AG04450 (cell line): ENCODE data around the gene TMEM39B. TPM values are rescaled to one million over a fixed set of nuclear protein-coding genes. Genes with fewer than 3 reads are reported as not detected.

Experiments
- CTCF ChIA-PET: fragments of 300-600, 350-600 bp; formaldehyde crosslinking; extraction: SDS; loops from one replicate; lab custom pipeline; 2022; ENCODE audit warnings: antibody characterized with exemption, inconsistent platforms; lab: Charles Lee
- POLR2A ChIA-PET: fragments of 350-600 bp; formaldehyde crosslinking; extraction: SDS; loops from one replicate; lab custom pipeline; 2021; ENCODE audit warnings: antibody characterized with exemption, inconsistent platforms; lab: Yijun Ruan, JAX
- DNase-seq: peaks from one replicate; pipeline ENCODE4 v3.0.0-alpha.2; 2011; ENCODE audit warnings: low read depth, low spot score
- H3K27ac ChIP-seq: one replicate; pipeline ENCODE4 v1.5.1; 2012; ENCODE audit warnings: low read depth, low read length, control low read depth
- H3K27me3 ChIP-seq: one replicate; pipeline ENCODE4 v1.6.0; 2012; ENCODE audit warnings: low read length; ENCODE audit not compliant: control insufficient read depth, insufficient read depth
- H3K4me3 ChIP-seq: 2 replicates; pipeline ENCODE4 v1.5.1; 2011; ENCODE audit warnings: mild to moderate bottlenecking, low read depth, low read length, control low read depth
- H3K9me3 ChIP-seq: 2 replicates; pipeline ENCODE4 v1.5.1; 2012; ENCODE audit warnings: low read length; ENCODE audit not compliant: control insufficient read depth, insufficient read depth
- polyA plus RNA-seq: library from polyadenylated mRNA; depleted of rRNA; stranded (reverse); fragments of >200 nt; gene quantifications from 2 replicates; pipeline ENCODE4 v1.2.3, GENCODE V29; 2011
- TF ChIP-seq, protein P1 (sequence below): IDR thresholded peaks from 2 replicates; pipeline ENCODE4 v1.5.1; 2011; ENCODE audit warnings: low read depth, low read length, control low read depth, inconsistent platforms

Gene TMEM39B
- polyA plus RNA-seq, 1 experiment: 16.2 TPM

GRCh38 chr1:32071758-32072621, 749 bp upstream of the TMEM39B start:
- no peaks in the 10 kb centered on the region for H3K27me3 ChIP-seq
- CTCF ChIA-PET: interaction anchor here (1.0 to 2.9 kb wide), 3 partner anchors 9 to 93 kb away, joined by 3 to 20 read pairs (median 4); partner anchors contain the start of gene KPNA6
- DNase-seq: peak; percentile 36
- H3K9me3 ChIP-seq: no peaks in the 10 kb centered on the region
- peak overlapping the region; percentile 96 for H3K27ac ChIP-seq
- POLR2A ChIA-PET: interaction anchor here (0.9 to 2.2 kb wide), 11 partner anchors 9 to 129 kb away, joined by 3 to 18 read pairs (median 9); partner anchors contain the start of genes CCDC28B, KHDRBS1 and KPNA6
- TF ChIP-seq, protein P1, sequence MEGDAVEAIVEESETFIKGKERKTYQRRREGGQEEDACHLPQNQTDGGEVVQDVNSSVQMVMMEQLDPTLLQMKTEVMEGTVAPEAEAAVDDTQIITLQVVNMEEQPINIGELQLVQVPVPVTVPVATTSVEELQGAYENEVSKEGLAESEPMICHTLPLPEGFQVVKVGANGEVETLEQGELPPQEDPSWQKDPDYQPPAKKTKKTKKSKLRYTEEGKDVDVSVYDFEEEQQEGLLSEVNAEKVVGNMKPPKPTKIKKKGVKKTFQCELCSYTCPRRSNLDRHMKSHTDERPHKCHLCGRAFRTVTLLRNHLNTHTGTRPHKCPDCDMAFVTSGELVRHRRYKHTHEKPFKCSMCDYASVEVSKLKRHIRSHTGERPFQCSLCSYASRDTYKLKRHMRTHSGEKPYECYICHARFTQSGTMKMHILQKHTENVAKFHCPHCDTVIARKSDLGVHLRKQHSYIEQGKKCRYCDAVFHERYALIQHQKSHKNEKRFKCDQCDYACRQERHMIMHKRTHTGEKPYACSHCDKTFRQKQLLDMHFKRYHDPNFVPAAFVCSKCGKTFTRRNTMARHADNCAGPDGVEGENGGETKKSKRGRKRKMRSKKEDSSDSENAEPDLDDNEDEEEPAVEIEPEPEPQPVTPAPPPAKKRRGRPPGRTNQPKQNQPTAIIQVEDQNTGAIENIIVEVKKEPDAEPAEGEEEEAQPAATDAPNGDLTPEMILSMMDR: no peak
- H3K4me3 ChIP-seq: peak overlapping the region; percentile 90

DNA sequence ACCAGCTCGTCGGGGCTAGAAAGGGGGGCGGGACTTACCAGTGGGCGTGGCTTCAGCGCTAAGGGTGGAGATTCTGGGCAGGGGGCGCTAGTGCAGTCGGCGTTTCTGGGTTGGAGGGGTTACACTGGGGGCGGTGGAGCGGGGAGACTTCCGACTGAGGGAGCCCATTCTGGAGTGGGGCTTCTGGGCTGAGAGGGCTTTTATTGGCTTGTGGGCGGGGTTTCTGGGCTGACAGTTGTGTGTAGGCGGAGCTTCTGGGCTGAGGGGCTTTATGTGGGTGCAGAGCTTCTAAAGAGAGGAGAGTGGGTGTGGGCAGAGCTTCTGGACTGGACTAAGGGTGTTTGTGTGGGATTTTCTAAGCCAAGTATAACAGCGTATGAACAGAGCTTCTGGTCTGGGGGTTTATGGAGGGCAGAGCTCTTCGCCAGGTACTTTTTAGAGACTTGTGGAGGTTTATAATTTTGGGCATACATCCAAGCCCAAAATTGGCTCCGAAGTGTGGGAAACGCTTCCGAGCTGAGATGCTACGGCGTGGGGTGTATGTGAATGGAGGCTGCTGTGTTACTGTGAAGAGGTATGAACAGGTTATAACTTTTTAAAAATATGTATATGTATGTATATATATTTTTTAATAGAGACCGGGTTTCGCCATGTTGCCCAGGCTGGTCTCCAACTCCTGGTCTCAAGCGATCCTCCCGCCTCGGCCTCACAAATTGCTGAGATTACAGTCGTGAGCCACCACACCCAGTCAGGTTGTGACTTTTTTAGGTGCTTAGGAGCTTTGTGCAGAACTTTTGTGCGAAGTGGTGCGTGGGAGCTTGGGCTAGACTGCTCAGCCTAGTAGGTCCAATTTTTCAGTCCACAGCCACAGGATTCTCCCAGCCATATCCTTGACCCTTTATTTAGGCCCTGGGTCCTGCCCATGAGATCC, 825 bp downstream of the TMEM39B start:
- no peaks in the 10 kb centered on the region for H3K9me3 ChIP-seq
- CTCF ChIA-PET: interaction anchor here (0.6 to 2.9 kb wide), 17 partner anchors 9 to 653 kb away, joined by 3 to 20 read pairs (median 4); partner anchors contain the start of gene KPNA6
- DNase-seq: no peak
- H3K27ac ChIP-seq: peak overlapping the region; percentile 96
- TF ChIP-seq, protein P1: peak; percentile 41
- no peaks in the 10 kb centered on the region for H3K27me3 ChIP-seq
- peak overlapping the region; percentile 90 for H3K4me3 ChIP-seq
- POLR2A ChIA-PET: interaction anchor here (0.5 to 2.2 kb wide), 20 partner anchors 11 to 1368 kb away, joined by 3 to 18 read pairs (median 6); partner anchors contain the start of genes CCDC28B, KHDRBS1, KPNA6 and TXLNA

- Histone ChIP-seq H3K4me3 (no peak overlapping the region), H3K27ac (no peak overlapping the region), H3K27me3 (no peaks in the 10 kb centered on the region), H3K9me3 (no peaks in the 10 kb centered on the region)
- CTCF ChIA-PET: no interaction called here
- DNase-seq: no peak
- TF ChIP-seq, protein P1: no peak
- POLR2A ChIA-PET: no interaction called here
These were observed 2.1 kb downstream of the TMEM39B start for GRCh38 chr1:32074841-32075240.

GRCh38 chr1:32077451-32077850, 4.7 kb downstream of the TMEM39B start:
- CTCF ChIA-PET: no interaction called here
- POLR2A ChIA-PET: interaction anchor here (0.6 kb wide), 1 partner anchor 19 kb away, joined by 4 read pairs; no protein-coding TSS in a partner anchor

More at GRCh38 chr1:32077451-32077850, 4.7 kb downstream of the TMEM39B start:
- no peaks in the 10 kb centered on the region for H3K9me3 ChIP-seq
- H3K4me3 ChIP-seq: no peak overlapping the region
- no peak for DNase-seq
- TF ChIP-seq, protein P1: no peak
- no peaks in the 10 kb centered on the region for H3K27me3 ChIP-seq
- H3K27ac ChIP-seq: no peak overlapping the region
